Smooth muscle cell (in vitro differentiated cells): ENCODE measurements around the gene LAMA1. TPM values are rescaled to one million over a fixed set of nuclear protein-coding genes. Genes with fewer than 3 reads are reported as not detected.

ENCODE experiments used
- DNase-seq: peaks from one replicate; lab custom pipeline; 2025; ENCODE audit not compliant: unreplicated experiment; lab: John Stamatoyannopoulos, UW
- H2AFZ ChIP-seq: fragments of 200-600 bp; sonication (generic); 2 replicates; pipeline ENCODE4 v1.6.0; 2016; ENCODE audit warnings: antibody characterized with exemption, low read depth, mild to moderate bottlenecking
- H3F3A ChIP-seq: fragments of 200-600 bp; sonication (generic); 2 replicates; pipeline ENCODE4 v1.6.0; 2017; ENCODE audit warnings: antibody characterized with exemption, low read depth
- H3K27ac ChIP-seq: fragments of 200-600 bp; sonication (generic); 2 replicates; pipeline ENCODE4 v1.5.1; 2016; ENCODE audit warnings: low read depth, mild to moderate bottlenecking
- H3K27me3 ChIP-seq: fragments of 200-600 bp; sonication (generic); 2 replicates; pipeline ENCODE4 v1.6.1; 2016; ENCODE audit warnings: low read depth, mild to moderate bottlenecking
- H3K36me3 ChIP-seq: fragments of 200-600 bp; sonication (generic); 2 replicates; pipeline ENCODE4 v1.5.1; 2016; ENCODE audit warnings: low read depth
- H3K4me1 ChIP-seq: fragments of 200-600 bp; sonication (generic); 2 replicates; pipeline ENCODE4 v1.5.1; 2016; ENCODE audit warnings: low read depth
- H3K4me2 ChIP-seq: fragments of 200-600 bp; sonication (generic); 2 replicates; pipeline ENCODE4 v1.6.0; 2016; ENCODE audit warnings: mild to moderate bottlenecking
- H3K4me3 ChIP-seq: fragments of 200-600 bp; sonication (generic); 2 replicates; pipeline ENCODE4 v1.5.1; 2016; ENCODE audit warnings: mild to moderate bottlenecking
- H3K79me2 ChIP-seq: fragments of 200-600 bp; sonication (generic); 2 replicates; pipeline ENCODE4 v1.6.0; 2016; ENCODE audit warnings: low read depth, mild to moderate bottlenecking
- H3K9ac ChIP-seq: fragments of 200-600 bp; sonication (generic); 2 replicates; pipeline ENCODE4 v1.6.0; 2016; ENCODE audit warnings: low read depth
- H3K9me3 ChIP-seq: fragments of 200-600 bp; sonication (generic); replicated peaks from 2 replicates; pipeline ENCODE4 v1.5.1; 2016; ENCODE audit warnings: low read depth
- H4K20me1 ChIP-seq: fragments of 200-600 bp; sonication (generic); 2 replicates; pipeline ENCODE4 v1.6.0; 2016; ENCODE audit warnings: low read depth
- CTCF ChIP-seq: fragments of 200-600 bp; sonication (generic); IDR thresholded peaks from 2 replicates; pipeline ENCODE4 v1.5.1; 2017; ENCODE audit warnings: borderline replicate concordance, mild to moderate bottlenecking, antibody characterized with exemption; ENCODE audit not compliant: insufficient read depth, poor library complexity, severe bottlenecking
- WGBS: methylation state at CpG from one replicate; pipeline ENCODE4 v1.1.7; 2016; ENCODE audit warnings: low lambda C conversion rate; 5-methylcytosine and 5-hydroxymethylcytosine counted together
- polyA plus RNA-seq: library from polyadenylated mRNA; unstranded; fragments of >200 nt; fragmentation: Nextera tagmentation; extraction: Ambion mirVana; gene quantifications from 2 replicates; pipeline ENCODE4 v1.2.1, GENCODE V29; 2016
- total RNA-seq: library from RNA; depleted of rRNA; stranded (reverse); fragments of >200 nt; gene quantifications from 2 replicates; pipeline ENCODE4 v1.2.3, GENCODE V29; 2014

LAMA1 gene
- total and polyA plus RNA-seq, 2 experiments from 2014 or later, result 6.7 to 9.7 TPM

- peak overlapping the region; percentile 83 for H3K27ac ChIP-seq
- H3K4me2 ChIP-seq, result peak overlapping the region; percentile 72
- peak; percentile 71 for DNase-seq
- H3K4me1 ChIP-seq, result no peaks in the 10 kb centered on the region
- H3K4me3 ChIP-seq, result no peak overlapping the region
- no peak overlapping the region for H2AFZ ChIP-seq
- no peaks in the 10 kb centered on the region for H4K20me1 ChIP-seq
- H3K79me2 ChIP-seq, result no peaks in the 10 kb centered on the region
- H3K27me3 ChIP-seq, result no peaks in the 10 kb centered on the region
- no peaks in the 10 kb centered on the region for H3F3A ChIP-seq
- peak overlapping the region; percentile 36 for H3K9ac ChIP-seq
- no peaks in the 10 kb centered on the region for H3K9me3 ChIP-seq
- TF ChIP-seq CTCF, result peak; percentile 83
- no peaks in the 10 kb centered on the region for H3K36me3 ChIP-seq
- WGBS, result 11% methylated on average over 20 of the region's 20 CpGs
Measured at GRCh38 chr18:7038330-7038851, 79.2 kb downstream of the LAMA1 start.

GRCh38 chr18:7037470-7037869 is 80.1 kb downstream of the LAMA1 start:
- Histone ChIP-seq H3F3A (no peaks in the 10 kb centered on the region), H3K27ac (peak overlapping the region; percentile 83), H3K27me3 (no peaks in the 10 kb centered on the region), H2AFZ (no peak overlapping the region), H3K36me3 (no peaks in the 10 kb centered on the region), H3K4me2 (peak overlapping the region; percentile 67), H3K4me3 (no peak overlapping the region), H3K79me2 (no peaks in the 10 kb centered on the region), H3K9me3 (no peaks in the 10 kb centered on the region), H3K9ac (peak overlapping the region; percentile 36), H3K4me1 (no peaks in the 10 kb centered on the region), H4K20me1 (no peaks in the 10 kb centered on the region)
- WGBS, result 97% methylated on average over 11 of the region's 11 CpGs
- TF ChIP-seq CTCF, result no peak
- DNase-seq, result no peak

GRCh38 chr18:7035807-7036206 is 81.8 kb downstream of the LAMA1 start:
- Histone ChIP-seq H3K9me3 (no peaks in the 10 kb centered on the region), H3K27ac (no peak overlapping the region), H4K20me1 (no peaks in the 10 kb centered on the region), H3K27me3 (no peaks in the 10 kb centered on the region), H2AFZ (no peak overlapping the region), H3K4me3 (no peak overlapping the region), H3K36me3 (no peaks in the 10 kb centered on the region), H3F3A (no peaks in the 10 kb centered on the region), H3K79me2 (no peaks in the 10 kb centered on the region), H3K9ac (no peak overlapping the region), H3K4me2 (no peak overlapping the region), H3K4me1 (no peaks in the 10 kb centered on the region)
- DNase-seq, result no peak
- WGBS, result 92% methylated on average over 11 of the region's 11 CpGs
- TF ChIP-seq CTCF, result no peak

GRCh38 chr18:7034924-7035323 is 82.7 kb downstream of the LAMA1 start:
- WGBS, result 68% methylated on average over 5 of the region's 5 CpGs
- H3F3A ChIP-seq, result no peaks in the 10 kb centered on the region
- no peak overlapping the region for H3K9ac ChIP-seq
- no peak for DNase-seq
- H2AFZ ChIP-seq, result no peak overlapping the region
- H3K27me3 ChIP-seq, result no peaks in the 10 kb centered on the region
- H3K4me1 ChIP-seq, result no peaks in the 10 kb centered on the region
- H3K9me3 ChIP-seq, result no peaks in the 10 kb centered on the region
- no peaks in the 10 kb centered on the region for H3K79me2 ChIP-seq
- no peak overlapping the region for H3K27ac ChIP-seq
- no peaks in the 10 kb centered on the region for H4K20me1 ChIP-seq
- no peaks in the 10 kb centered on the region for H3K36me3 ChIP-seq
- no peak overlapping the region for H3K4me3 ChIP-seq
- no peak for TF ChIP-seq CTCF
- no peak overlapping the region for H3K4me2 ChIP-seq
